GM12878 (cell line): ENCODE measurements around the gene PTMA. TPM values are rescaled to one million over a fixed set of nuclear protein-coding genes. Genes with fewer than 3 reads are reported as not detected.

ENCODE experiments used
- ATAC-seq: fragments of 200-7000 bp; cut with Tn5 transposase; 3 replicates; pipeline ENCODE4 v1.9.1; 2020; ENCODE audit warnings: mild to moderate bottlenecking, moderate library complexity
- BruUV-seq: library from RNA; stranded (reverse); fragments of 400-500 nt; replicated peaks from 2 replicates; lab custom pipeline; 2021; lab: Mats Ljungman, UMichigan
- CTCF ChIA-PET: fragments of 300-600 bp; sonication (Branson Sonifier 250); formaldehyde crosslinking; extraction: SDS; loops from one replicate; lab custom pipeline; 2021; ENCODE audit warnings: inconsistent platforms; lab: Yijun Ruan, JAX
- POLR2A ChIA-PET: fragments of 350-600 bp; formaldehyde crosslinking; extraction: SDS; loops from one replicate; lab custom pipeline; 2021; ENCODE audit warnings: inconsistent platforms; lab: Charles Lee
- RAD21 ChIA-PET: fragments of 300-600 bp; sonication (Branson Sonifier 250); formaldehyde crosslinking; loops from one replicate; lab custom pipeline; 2023; ENCODE audit warnings: antibody characterized with exemption; ENCODE audit not compliant: unreplicated experiment; lab: Charles Lee
- SMC1A ChIA-PET: fragments of 300-600 bp; sonication (Branson Sonifier 250); formaldehyde crosslinking; loops from one replicate; lab custom pipeline; 2023; ENCODE audit not compliant: unreplicated experiment, uncharacterized antibody; lab: Charles Lee
- DNase-seq: peaks from one replicate; pipeline ENCODE4 v3.0.0-alpha.2; 2011; ENCODE audit warnings: low read depth, low spot score
- FAIRE-seq: peaks from 3 replicates; lab custom pipeline; 2011; peaks lifted over from hg19 to GRCh38; lab: Jason Lieb, UNC
- H2AFZ ChIP-seq: 2 replicates; pipeline ENCODE4 v1.6.0; 2011; ENCODE audit warnings: low read depth, low read length, control low read depth; ENCODE audit not compliant: control insufficient read depth
- H3K27ac ChIP-seq: 2 replicates; pipeline ENCODE4 v1.5.1; 2011; ENCODE audit warnings: control low read depth; ENCODE audit not compliant: control insufficient read depth, insufficient read depth
- H3K27me3 ChIP-seq, 2 experiments: replicated peaks in 1 of 2; 2 replicates each; pipeline versions ENCODE4 v1.6.0 to v1.6.1; 2011; ENCODE audit warnings: low read length in 1 of 2; ENCODE audit not compliant: control insufficient read depth in 2 of 2, insufficient read depth in 2 of 2
- H3K36me3 ChIP-seq, 2 experiments: 2 replicates each; pipeline ENCODE4 v1.5.1; 2011; ENCODE audit warnings: low read length in 1 of 2; ENCODE audit not compliant: control insufficient read depth in 2 of 2, insufficient read depth in 2 of 2
- H3K4me1 ChIP-seq: 2 replicates; pipeline ENCODE4 v1.6.1; 2011; ENCODE audit warnings: mild to moderate bottlenecking, low read length, moderate library complexity, mixed read lengths; ENCODE audit not compliant: control insufficient read depth, insufficient read depth
- H3K4me2 ChIP-seq: 2 replicates; pipeline ENCODE4 v1.6.0; 2011; ENCODE audit warnings: control low read depth; ENCODE audit not compliant: control insufficient read depth, insufficient read depth
- H3K4me3 ChIP-seq: fragments of 200-600 bp; sonication (generic); 2 replicates; pipeline ENCODE4 v1.5.1; 2016
- H3K79me2 ChIP-seq: 2 replicates; pipeline ENCODE4 v1.6.0; 2011; ENCODE audit warnings: low read length; ENCODE audit not compliant: control insufficient read depth, insufficient read depth
- H3K9ac ChIP-seq: 2 replicates; pipeline ENCODE4 v1.8.0; 2011; ENCODE audit warnings: low read length, control low read depth, mixed read lengths; ENCODE audit not compliant: control insufficient read depth, insufficient read depth
- H3K9me3 ChIP-seq: replicated peaks from 3 replicates; pipeline ENCODE4 v1.5.1; 2011; ENCODE audit warnings: mild to moderate bottlenecking, low read length; ENCODE audit not compliant: control insufficient read depth, insufficient read depth
- H4K20me1 ChIP-seq: 2 replicates; pipeline ENCODE4 v1.6.0; 2011; ENCODE audit not compliant: control insufficient read depth, insufficient read depth
- BRCA1 ChIP-seq: IDR thresholded peaks from 2 replicates; pipeline ENCODE4 v1.6.1; 2011; ENCODE audit warnings: low read depth, low read length, improper control_type of control experiment
- E4F1 ChIP-seq: fragments of 450-650 bp; IDR thresholded peaks from 2 replicates; pipeline ENCODE4 v1.6.1; 2018; ENCODE audit warnings: borderline replicate concordance, mild to moderate bottlenecking; ENCODE audit not compliant: partially characterized antibody
- NFYA ChIP-seq: IDR thresholded peaks from 2 replicates; pipeline ENCODE4 v1.6.1; 2011; ENCODE audit warnings: low read depth, mild to moderate bottlenecking, low read length, improper control_type of control experiment, borderline replicate concordance
- PKNOX1 ChIP-seq: fragments of 450-650 bp; IDR thresholded peaks from 2 replicates; pipeline ENCODE4 v1.6.1; 2016; ENCODE audit warnings: mild to moderate bottlenecking
- RAD51 ChIP-seq: fragments of 450-650 bp; IDR thresholded peaks from 2 replicates; pipeline ENCODE4 v1.6.1; 2016; ENCODE audit warnings: moderate library complexity, mild to moderate bottlenecking, inconsistent platforms
- RB1 ChIP-seq: fragments of 450-650 bp; formaldehyde crosslinking; IDR thresholded peaks from 2 replicates; pipeline ENCODE4 v1.6.1; 2017; ENCODE audit warnings: mild to moderate bottlenecking, borderline replicate concordance
- RUNX3 ChIP-seq: IDR thresholded peaks from 2 replicates; pipeline ENCODE4 v1.6.1; 2012; ENCODE audit warnings: low read length, inconsistent platforms
- SKIL ChIP-seq: fragments of 450-650 bp; IDR thresholded peaks from 2 replicates; pipeline ENCODE4 v1.6.1; 2017; ENCODE audit warnings: mild to moderate bottlenecking, low read depth, inconsistent platforms; ENCODE audit not compliant: poor library complexity, severe bottlenecking
- TARDBP ChIP-seq: IDR thresholded peaks from 2 replicates; pipeline ENCODE4 v1.6.1; 2016; ENCODE audit warnings: borderline replicate concordance
- WGBS: methylation state at CpG from one replicate; pipeline ENCODE4 v1.1.6; 2016; ENCODE audit warnings: low lambda C conversion rate; ENCODE audit not compliant: insufficient replicate concordance, insufficient coverage; ENCODE audit errors: missing lambda C conversion rate; 5-methylcytosine and 5-hydroxymethylcytosine counted together
- in situ Hi-C: fragments of 300-500 bp; cut with MboI; formaldehyde crosslinking; loops from 9 replicates; pipeline ENCODE4 v1.14.3; 2018; ENCODE audit warnings: mixed read lengths
- intact Hi-C: fragments of 100-400 bp; cut with micrococcal nuclease; formaldehyde crosslinking; loops from one replicate; pipeline ENCODE4 v1.14.2; 2022; ENCODE audit not compliant: unreplicated experiment
- polyA plus RNA-seq, 11 experiments: library from polyadenylated mRNA; depleted of rRNA in 4 of 11; unstranded in 6 of 11; stranded (reverse) in 5 of 11; fragments of >200 nt; fragmentation: Nextera tagmentation in 4 of 11; fragmentation: Illumina TruSeq in 1 of 11; extraction: Ambion mirVana in 4 of 11; extraction: Trizol in 1 of 11; gene quantifications; 1 replicate in 1 of 11; 2 replicates in 10 of 11; pipeline versions ENCODE4 v1.2.1 to v1.2.3, GENCODE V29; 2011 to 2016; ENCODE audit warnings: inconsistent platforms in 2 of 11, missing spikeins in 2 of 11, low read depth in 1 of 11
- total RNA-seq, 4 experiments: library from RNA; depleted of rRNA in 3 of 4; stranded (reverse); fragments of >200 nt in 3 of 4; fragmentation: Illumina TruSeq in 1 of 4; extraction: Trizol in 1 of 4; gene quantifications; 2 replicates each; pipeline versions ENCODE4 v1.2.1 to v1.2.3, GENCODE V29; 2013 to 2021

Gene PTMA
- total and polyA plus RNA-seq, 10 of the 15 experiments (the other 5 are each of a cell fraction or from before 2014, with no cell fraction given): 1,144 to 5,018 (median 3,464) TPM

- POLR2A ChIA-PET: interaction anchor here (0.8 to 1.2 kb wide), 2 partner anchors 23 to 25 kb away, joined by 3 to 4 read pairs; partner anchors contain the start of gene PTMA
- CTCF ChIA-PET: interaction anchor here (1.2 to 22.2 kb wide), 5 partner anchors 8 to 83 kb away, joined by 4 to 811 read pairs (median 11); no protein-coding TSS in a partner anchor
- 72% methylated on average over 6 of the region's 8 CpGs for WGBS
- BruUV-seq: no TSS peak
- no peaks in the 10 kb centered on the region for H3K36me3 ChIP-seq
- SMC1A ChIA-PET: interaction anchor here (1.7 to 2.4 kb wide), 2 partner anchors 30 to 31 kb away, joined by 9 to 12 read pairs; no protein-coding TSS in a partner anchor
- H2AFZ ChIP-seq: no peak overlapping the region
- TF ChIP-seq RAD51 (no peak), RB1 (no peak), TARDBP (no peak), E4F1 (no peak), BRCA1 (no peak), PKNOX1 (no peak), RUNX3 (no peak), SKIL (no peak), NFYA (no peak)
- TF ChIP-seq, all 136 proteins: peak for 0
- H3K27me3 ChIP-seq: no peaks in the 10 kb centered on the region
- H3K4me1 ChIP-seq: peaks cover 19% of the 10 kb centered on the region
- H3K79me2 ChIP-seq: peaks cover 4% of the 10 kb centered on the region
- in situ Hi-C loops: no loop called here
- FAIRE-seq: no peak
- no peak for DNase-seq
- H3K4me3 ChIP-seq: no peak overlapping the region
- no peak overlapping the region for H3K9ac ChIP-seq
- no peak overlapping the region for H3K4me2 ChIP-seq
- intact Hi-C loops: no loop called here
- RAD21 ChIA-PET: interaction anchor here (0.6 to 24.6 kb wide), 2 partner anchors 9 to 33 kb away, joined by 3 to 463 read pairs; no protein-coding TSS in a partner anchor
- no peaks in the 10 kb centered on the region for H4K20me1 ChIP-seq
- no peaks in the 10 kb centered on the region for H3K9me3 ChIP-seq
- H3K27ac ChIP-seq: no peak overlapping the region
- ATAC-seq: no peak
Observed at GRCh38 chr2:231683292-231684235, 24.8 kb upstream of the PTMA start.
